Activated CD8-positive, alpha-beta T cell treated with anti-CD3 and anti-CD28 coated beads, Interleukin-2, amount 10 ng/mL, durations not matched to agents 7 days and 5 days (primary cell): Measurements from ENCODE around the gene PLAU. TPM values are rescaled to one million over a fixed set of nuclear protein-coding genes. Genes with fewer than 3 reads are reported as not detected.
A peak's percentile ranks its signal among the peaks of the same experiment; 100 is the strongest.
"Not testable (repeated sequence)": the region's sequence is repeated elsewhere in the genome, so short reads cannot be mapped to it uniquely, and the experiment has no call there.

Experiments used
- ATAC-seq: fragments of 150-1000 bp; cut with Tn5 transposase; one replicate; pipeline ENCODE4 v1.10.0; 2021; ENCODE audit warnings: moderate library complexity
- CTCF ChIA-PET: fragments of 350-600 bp; sonication (Branson Sonifier 250); formaldehyde crosslinking; loops from one replicate; lab custom pipeline; 2021; ENCODE audit warnings: antibody characterized with exemption; lab: Charles Lee
- POLR2A ChIA-PET: fragments of 350-600 bp; sonication (Branson Sonifier 250); formaldehyde crosslinking; loops from one replicate; lab custom pipeline; 2021; ENCODE audit warnings: antibody characterized with exemption; lab: Charles Lee
- DNase-seq: peaks from one replicate; pipeline ENCODE4 v3.0.0-alpha.2; 2020
- H3K27ac Mint-ChIP-seq: one replicate; pipeline ENCODE4 v1.8.0; 2021; ENCODE audit warnings: mild to moderate bottlenecking, mixed read lengths
- H3K27me3 Mint-ChIP-seq: one replicate; pipeline ENCODE4 v1.8.0; 2021; ENCODE audit warnings: low read depth, mixed read lengths
- H3K36me3 Mint-ChIP-seq: one replicate; pipeline ENCODE4 v1.8.0; 2021; ENCODE audit warnings: low read depth, mixed read lengths
- H3K4me1 Mint-ChIP-seq: one replicate; pipeline ENCODE4 v1.8.0; 2021; ENCODE audit warnings: low read depth, mixed read lengths
- H3K4me3 Mint-ChIP-seq: one replicate; pipeline ENCODE4 v1.8.0; 2021; ENCODE audit warnings: mild to moderate bottlenecking, mixed read lengths
- H3K9me3 Mint-ChIP-seq: one replicate; pipeline ENCODE4 v1.8.0; 2022; ENCODE audit warnings: mixed read lengths; ENCODE audit not compliant: insufficient read depth
- total RNA-seq, 2 experiments: library from RNA; stranded (reverse); gene quantifications; one replicate each; pipeline ENCODE4 v1.2.3, GENCODE V29; 2021

Gene PLAU
- total RNA-seq, 2 experiments from 2014 or later, result 1.1 to 1.6 TPM

DNA sequence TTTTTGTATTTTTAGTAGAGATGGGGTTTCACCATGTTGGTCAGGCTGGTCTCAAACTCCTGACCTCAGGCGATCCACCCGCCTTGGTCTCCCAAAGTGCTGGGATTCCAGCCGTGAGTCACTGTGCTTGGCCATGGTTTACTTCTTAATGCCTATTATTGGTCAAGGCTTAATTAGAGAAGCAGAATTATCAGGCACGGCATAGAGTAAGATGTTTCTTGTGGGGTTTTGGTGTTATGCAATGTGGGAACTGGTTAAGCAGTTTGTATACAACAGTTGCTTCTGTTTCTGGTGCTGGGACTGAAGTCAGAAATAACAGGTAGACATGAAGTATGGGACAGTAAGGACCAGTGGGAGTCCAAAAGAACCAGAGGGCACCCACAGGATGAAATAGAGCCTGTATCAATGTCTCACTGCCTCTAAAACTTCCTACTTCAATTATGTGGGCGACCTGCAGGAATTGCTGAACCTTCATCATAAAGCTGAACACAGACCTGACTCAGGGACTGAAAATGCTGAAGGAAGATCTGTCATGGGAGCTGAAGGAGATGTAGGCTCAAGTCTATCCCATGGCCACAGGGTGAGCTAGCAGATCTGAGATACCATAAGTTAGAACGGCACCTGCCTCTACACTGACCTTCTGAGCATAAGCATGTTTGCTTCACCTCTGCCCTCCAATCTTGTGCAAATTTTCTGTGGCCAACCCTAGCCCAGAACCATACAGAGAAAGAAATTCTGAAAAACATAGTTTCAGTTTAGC, 48.7 kb downstream of the PLAU start:
- Mint-ChIP-seq H3K36me3 (no peaks in the 10 kb centered on the region), H3K4me1 (peaks cover 44% of the 10 kb centered on the region), H3K4me3 (no peak overlapping the region), H3K27me3 (peaks cover 2% of the 10 kb centered on the region), H3K27ac (peak overlapping the region; percentile 56), H3K9me3 (no peaks in the 10 kb centered on the region)
- DNase-seq, result no peak
- ChIA-PET POLR2A (interaction anchor here (0.6 kb wide), 1 partner anchor 1147 kb away, joined by 3 read pairs; no protein-coding TSS in a partner anchor), CTCF (interaction anchor here (0.6 to 1.6 kb wide), 7 partner anchors 19 to 879 kb away, joined by 3 to 10 read pairs (median 4); no protein-coding TSS in a partner anchor)
- no peak for ATAC-seq

DNA sequence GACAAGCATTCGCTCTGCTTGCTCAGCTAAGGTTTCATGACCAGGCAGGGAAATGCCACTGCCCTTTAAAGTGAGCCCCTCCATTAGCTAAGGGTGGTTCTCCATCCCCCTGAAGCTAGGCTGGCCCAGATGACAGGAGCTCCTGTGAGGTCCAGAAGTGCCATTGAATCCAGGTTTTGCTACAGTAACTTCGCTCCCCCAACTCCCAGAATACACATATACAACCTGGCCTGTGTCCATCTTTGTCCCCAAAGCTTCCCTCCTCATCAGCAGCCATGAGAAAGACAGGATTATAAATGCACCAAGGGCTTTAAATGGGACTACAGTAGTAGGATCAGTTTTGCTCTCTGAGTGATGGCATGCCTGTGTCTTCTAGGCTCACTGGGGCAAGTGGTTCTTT, 51.5 kb downstream of the PLAU start:
- Mint-ChIP-seq H3K36me3 (no peaks in the 10 kb centered on the region), H3K4me3 (no peak overlapping the region), H3K9me3 (no peaks in the 10 kb centered on the region), H3K27me3 (peaks cover 6% of the 10 kb centered on the region), H3K27ac (no peak overlapping the region), H3K4me1 (peaks cover 20% of the 10 kb centered on the region)
- CTCF ChIA-PET, result interaction anchor here (1.3 kb wide), 1 partner anchor 9 kb away, joined by 3 read pairs; no protein-coding TSS in a partner anchor
- POLR2A ChIA-PET, result no interaction called here
- ATAC-seq (no peak), DNase-seq (no peak)

DNA sequence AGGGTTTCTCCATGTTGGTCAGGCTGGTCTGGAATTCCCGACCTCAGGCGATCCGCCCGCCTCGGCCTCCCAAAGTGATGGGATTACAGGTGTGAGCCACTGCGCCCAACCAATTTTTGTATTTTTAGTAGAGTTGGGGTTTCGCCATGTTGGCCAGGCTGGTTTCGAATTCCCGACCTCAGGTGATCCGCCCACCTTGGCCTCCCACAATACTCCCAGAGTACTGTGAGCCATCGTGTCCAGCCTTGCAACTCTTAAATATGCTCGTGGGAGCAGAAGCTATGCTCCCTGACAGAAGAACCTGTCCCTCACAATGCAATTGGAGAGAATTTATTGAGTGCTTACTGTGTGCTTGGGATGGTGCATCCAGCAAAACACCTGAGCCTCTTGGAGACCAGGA, 52.6 kb downstream of the PLAU start:
- CTCF ChIA-PET, result interaction anchor here (0.8 to 2.9 kb wide), 3 partner anchors 23 to 83 kb away, joined by 3 to 9 read pairs (median 5); no protein-coding TSS in a partner anchor
- H3K9me3 Mint-ChIP-seq, H3K27ac Mint-ChIP-seq, H3K27me3 Mint-ChIP-seq, DNase-seq, H3K4me3 Mint-ChIP-seq, ATAC-seq, POLR2A ChIA-PET, H3K36me3 Mint-ChIP-seq: not testable (repeated sequence)
- peaks cover 23% of the 10 kb centered on the region for H3K4me1 Mint-ChIP-seq

DNA sequence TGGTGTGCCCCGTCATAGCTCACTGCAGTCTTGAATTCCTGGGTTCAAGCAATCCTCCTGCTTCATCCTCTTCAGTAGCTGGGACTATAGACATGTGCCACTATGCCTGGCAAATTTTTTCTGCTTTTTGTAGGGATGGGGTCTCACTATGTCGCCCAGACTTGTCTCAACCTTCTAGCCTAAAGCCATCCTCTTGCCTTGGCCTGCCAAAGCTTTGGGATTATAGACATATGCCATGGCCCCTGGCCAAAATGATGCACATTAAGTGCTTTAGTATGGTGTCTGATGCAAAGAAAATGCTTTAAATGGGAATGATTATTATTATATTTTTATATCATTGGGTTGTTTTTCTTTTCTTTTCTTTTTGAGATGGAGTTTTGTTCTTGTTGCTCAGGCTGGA, 53.8 kb downstream of the PLAU start:
- no peak overlapping the region for H3K4me3 Mint-ChIP-seq
- H3K27ac Mint-ChIP-seq, result no peak overlapping the region
- peaks cover 12% of the 10 kb centered on the region for H3K4me1 Mint-ChIP-seq
- ChIA-PET POLR2A (no interaction called here), CTCF (interaction anchor here (1.8 to 2.9 kb wide), 2 partner anchors 24 to 79 kb away, joined by 5 to 9 read pairs; no protein-coding TSS in a partner anchor)
- H3K9me3 Mint-ChIP-seq, result no peaks in the 10 kb centered on the region
- no peaks in the 10 kb centered on the region for H3K36me3 Mint-ChIP-seq
- ATAC-seq, result no peak
- peaks cover 6% of the 10 kb centered on the region for H3K27me3 Mint-ChIP-seq
- no peak for DNase-seq

DNA sequence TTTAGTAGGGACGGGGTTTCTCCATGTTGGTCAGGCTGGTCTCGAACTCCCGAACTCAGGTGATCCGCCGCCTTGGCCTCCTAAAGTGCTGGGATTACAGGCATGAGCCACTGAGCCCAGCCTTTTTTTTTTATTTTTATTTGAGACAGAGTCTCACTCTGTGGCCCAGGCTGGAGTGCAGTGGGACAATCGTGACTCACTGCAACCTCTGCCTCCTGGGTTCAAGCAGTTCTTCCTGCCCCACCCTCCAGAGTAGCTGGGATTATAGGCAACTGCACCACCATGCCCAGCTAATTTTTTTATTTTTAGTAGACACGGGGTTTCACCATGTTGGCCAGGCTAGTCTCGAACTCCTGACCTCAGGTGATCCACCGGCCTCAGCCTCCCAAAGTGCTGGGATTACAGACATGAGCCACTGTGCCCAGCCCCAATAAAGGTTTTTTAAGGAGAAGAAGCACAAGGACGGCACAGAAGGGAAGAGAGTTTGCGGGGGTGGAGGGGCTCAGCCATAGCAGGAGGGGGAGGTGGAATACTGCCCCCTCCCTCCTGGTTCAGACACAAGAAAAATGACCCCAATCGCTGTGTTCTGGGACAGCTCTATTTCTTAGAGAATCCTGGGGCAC, 54.4 kb downstream of the PLAU start:
- POLR2A ChIA-PET, result not testable (repeated sequence)
- CTCF ChIA-PET, result interaction anchor here (0.8 to 2.9 kb wide), 2 partner anchors 14 to 25 kb away, joined by 3 to 9 read pairs; no protein-coding TSS in a partner anchor

DNA sequence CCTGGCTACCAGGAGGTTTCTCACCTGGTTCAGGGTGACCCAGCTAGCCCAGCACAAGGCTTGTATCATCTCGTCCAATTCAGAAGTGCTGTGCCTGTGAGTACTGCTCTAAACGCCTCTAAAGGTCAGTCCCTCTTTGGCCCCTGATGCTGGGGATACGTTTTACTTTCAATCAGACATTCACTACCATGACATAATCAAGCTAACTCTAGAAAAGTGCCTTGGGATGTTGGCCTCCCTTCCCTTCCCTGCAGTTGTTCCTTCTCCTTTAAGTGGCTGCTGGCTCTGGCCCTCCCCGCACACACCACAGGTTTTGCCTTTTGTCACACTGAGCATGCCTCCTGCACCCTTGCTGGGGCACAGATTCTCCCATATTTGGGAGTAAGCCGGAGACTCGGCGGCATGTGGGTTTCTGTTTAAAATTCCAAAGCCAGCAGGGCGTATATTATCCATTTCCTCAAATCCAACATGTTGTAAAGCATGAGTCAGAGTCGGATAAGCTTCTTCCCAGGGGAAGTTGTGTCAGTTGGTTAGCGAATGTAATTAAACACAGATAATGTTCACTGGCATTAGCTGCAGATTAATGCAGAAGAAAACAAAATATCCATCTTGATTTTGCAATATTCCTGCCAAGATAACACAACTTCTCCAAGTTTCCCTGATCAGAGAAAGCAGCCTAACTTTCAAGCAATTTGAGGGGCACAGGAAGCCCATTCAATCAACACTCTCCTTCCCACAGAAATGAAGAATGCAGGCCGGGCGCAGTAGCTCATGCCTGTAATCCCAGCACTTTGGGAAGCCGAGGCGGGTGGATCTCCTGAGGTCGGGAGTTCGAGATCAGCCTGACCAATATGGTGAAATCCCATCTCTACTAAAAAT, 55.2 kb downstream of the PLAU start:
- Mint-ChIP-seq H3K36me3 (no peaks in the 10 kb centered on the region), H3K4me3 (no peak overlapping the region), H3K27me3 (peaks cover 10% of the 10 kb centered on the region), H3K9me3 (no peaks in the 10 kb centered on the region), H3K4me1 (peaks cover 5% of the 10 kb centered on the region), H3K27ac (no peak overlapping the region)
- DNase-seq, result no peak
- CTCF ChIA-PET, result interaction anchor here (0.8 to 3.7 kb wide), 3 partner anchors 9 to 26 kb away, joined by 3 to 17 read pairs (median 9); no protein-coding TSS in a partner anchor
- POLR2A ChIA-PET, result no interaction called here
- no peak for ATAC-seq

More for the DNA sequence above, 54.4 kb downstream of the PLAU start:
- H3K4me3 Mint-ChIP-seq, ATAC-seq, H3K4me1 Mint-ChIP-seq, H3K27me3 Mint-ChIP-seq, H3K9me3 Mint-ChIP-seq, DNase-seq, H3K27ac Mint-ChIP-seq, H3K36me3 Mint-ChIP-seq: not testable (repeated sequence)

DNA sequence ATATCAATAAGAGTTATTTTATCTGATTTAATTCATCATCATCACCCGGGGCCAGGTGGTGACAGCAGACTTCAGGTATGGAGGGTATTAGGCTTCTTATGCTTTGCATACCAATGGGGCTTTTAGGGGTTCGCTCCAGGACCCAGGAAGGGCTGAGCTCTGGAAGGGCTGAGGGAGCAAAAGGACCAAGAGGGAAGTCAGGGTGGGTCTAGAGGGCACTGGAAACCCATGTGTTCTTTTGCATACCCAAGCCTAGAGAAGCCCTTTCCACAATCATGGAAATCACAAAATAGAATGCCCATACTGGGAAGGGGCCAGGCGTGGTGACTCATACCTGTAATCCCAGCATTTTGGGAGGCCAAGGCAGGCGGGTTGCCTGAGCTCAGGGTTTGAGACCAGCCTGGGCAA, 56.1 kb downstream of the PLAU start:
- DNase-seq, result no peak
- ChIA-PET CTCF (interaction anchor here (1.3 to 3.7 kb wide), 3 partner anchors 10 to 113 kb away, joined by 3 to 17 read pairs (median 5); no protein-coding TSS in a partner anchor), POLR2A (no interaction called here)
- Mint-ChIP-seq H3K4me3 (no peak overlapping the region), H3K9me3 (no peaks in the 10 kb centered on the region), H3K4me1 (peaks cover 5% of the 10 kb centered on the region), H3K36me3 (no peaks in the 10 kb centered on the region), H3K27me3 (peaks cover 9% of the 10 kb centered on the region), H3K27ac (no peak overlapping the region)
- ATAC-seq, result no peak

Other genes starting within 250 kb of the PLAU start
- gene AGAP5, start 213.0 kb upstream of the PLAU start, total RNA-seq, result 1 to 10 TPM; 9.3 to 10.0 TPM
- gene SEC24C, start 166.8 kb upstream of the PLAU start, total RNA-seq, result 10 to 100 TPM; 88.9 to 94.6 TPM
- gene CHCHD1, start 129.1 kb upstream of the PLAU start, total RNA-seq, result 10 to 100 TPM; 33.0 to 35.3 TPM
- gene ZSWIM8, start 125.5 kb upstream of the PLAU start, total RNA-seq, result 10 to 100 TPM; 58.3 to 69.3 TPM
- 10 to 100 TPM; 60.7 to 61.1 TPM for gene NDST2, start 99.5 kb upstream of the PLAU start, total RNA-seq
- gene CAMK2G, start 36.6 kb upstream of the PLAU start, total RNA-seq, result 10 to 100 TPM; 43.2 to 48.4 TPM
- 10 to 100 TPM; 31.2 to 33.2 TPM for gene VCL, start 87.0 kb downstream of the PLAU start, total RNA-seq
- gene AP3M1, start 239.7 kb downstream of the PLAU start, total RNA-seq, result 10 to 100 TPM; 44.2 to 49.1 TPM
- 10 to 100 TPM; 40.2 to 42.1 TPM for gene ADK, start 240.1 kb downstream of the PLAU start, total RNA-seq